WTC11 (cell line): ENCODE data around the gene PDE6D. TPM values are rescaled to one million over a fixed set of nuclear protein-coding genes. Genes with fewer than 3 reads are reported as not detected.
A peak's percentile ranks its signal among the peaks of the same experiment; 100 is the strongest.

Experiments
- ATAC-seq: fragments of 200-7000 bp; cut with Tn5 transposase; 2 replicates; pipeline ENCODE4 v1.10.0; 2021; ENCODE audit warnings: mild to moderate bottlenecking, moderate library complexity
- CTCF ChIA-PET: fragments of 300-600 bp; sonication (Branson Sonifier 250); formaldehyde crosslinking; loops from one replicate; lab custom pipeline; 2021; ENCODE audit warnings: antibody characterized with exemption; lab: Charles Lee
- POLR2A ChIA-PET: fragments of 350-600 bp; sonication (Branson Sonifier 250); formaldehyde crosslinking; loops from one replicate; lab custom pipeline; 2021; ENCODE audit warnings: antibody characterized with exemption; lab: Charles Lee
- DNase-seq: peaks from one replicate; pipeline ENCODE4 v3.0.0; 2021; ENCODE audit warnings: low spot score
- H3K27ac Mint-ChIP-seq: 2 replicates; pipeline ENCODE4 v1.8.0; 2021; ENCODE audit warnings: mixed read lengths
- H3K27me3 Mint-ChIP-seq: 2 replicates; pipeline ENCODE4 v1.8.0; 2021; ENCODE audit warnings: low read depth, mild to moderate bottlenecking, moderate library complexity, mixed read lengths
- H3K36me3 Mint-ChIP-seq: 2 replicates; pipeline ENCODE4 v1.8.0; 2021; ENCODE audit warnings: mixed read lengths
- H3K4me1 Mint-ChIP-seq: 2 replicates; pipeline ENCODE4 v1.8.0; 2022; ENCODE audit warnings: mixed read lengths
- H3K4me3 Mint-ChIP-seq: 2 replicates; pipeline ENCODE4 v1.8.0; 2021; ENCODE audit warnings: mild to moderate bottlenecking, moderate library complexity, mixed read lengths
- H3K9me3 Mint-ChIP-seq: 2 replicates; pipeline ENCODE4 v1.8.0; 2021; ENCODE audit warnings: mixed read lengths
- MLX ChIP-seq: sonication (generic); formaldehyde crosslinking; IDR thresholded peaks from 2 replicates; pipeline ENCODE4 v1.8.1; 2023; ENCODE audit warnings: mild to moderate bottlenecking, missing genetic modification reagents, moderate library complexity
- NR1H2 ChIP-seq: sonication (generic); formaldehyde crosslinking; IDR thresholded peaks from 2 replicates; pipeline ENCODE4 v1.9.0; 2021; ENCODE audit warnings: mild to moderate bottlenecking, moderate library complexity, missing genetic modification reagents
- SOX15 ChIP-seq: fragments of 250-450 bp; sonication (Bioruptor Pico); IDR thresholded peaks from 2 replicates; pipeline ENCODE4 v1.9.0; 2021; ENCODE audit warnings: mild to moderate bottlenecking
- TEAD1 ChIP-seq: sonication (generic); formaldehyde crosslinking; IDR thresholded peaks from 2 replicates; pipeline ENCODE4 v1.8.0; 2022; ENCODE audit warnings: mild to moderate bottlenecking, missing genetic modification reagents
- ZNF396 ChIP-seq: fragments of 250-450 bp; sonication (Bioruptor Pico); IDR thresholded peaks from 2 replicates; pipeline ENCODE4 v1.8.0; 2021; ENCODE audit warnings: mild to moderate bottlenecking, moderate library complexity, borderline replicate concordance
- ZNF416 ChIP-seq: fragments of 250-450 bp; sonication (Bioruptor Pico); IDR thresholded peaks from 2 replicates; pipeline ENCODE4 v1.9.0; 2021; ENCODE audit warnings: mild to moderate bottlenecking, inconsistent platforms
- total RNA-seq: library from RNA; stranded (reverse); gene quantifications from 3 replicates; pipeline ENCODE4 v1.2.3, GENCODE V29; 2021
- TF ChIP-seq, protein P1 (sequence below): sonication (generic); formaldehyde crosslinking; IDR thresholded peaks from 2 replicates; pipeline ENCODE4 v1.8.0; 2022; ENCODE audit warnings: mild to moderate bottlenecking, missing genetic modification reagents
- TF ChIP-seq, protein P2 (sequence below): fragments of 250-450 bp; sonication (Bioruptor Pico); IDR thresholded peaks from 2 replicates; pipeline ENCODE4 v1.9.0; 2021; ENCODE audit warnings: mild to moderate bottlenecking
- TF ChIP-seq, protein P3 (sequence below): fragments of 250-450 bp; sonication (Bioruptor Pico); IDR thresholded peaks from 2 replicates; pipeline ENCODE4 v1.9.0; 2021; ENCODE audit warnings: mild to moderate bottlenecking, borderline replicate concordance
- TF ChIP-seq, protein P4 (sequence below): sonication (generic); formaldehyde crosslinking; IDR thresholded peaks from 2 replicates; pipeline ENCODE4 v1.8.1; 2023; ENCODE audit warnings: mild to moderate bottlenecking, missing genetic modification reagents
- TF ChIP-seq, protein P5 (sequence below): sonication (generic); formaldehyde crosslinking; IDR thresholded peaks from 2 replicates; pipeline ENCODE4 v1.8.1; 2023; ENCODE audit warnings: mild to moderate bottlenecking, missing genetic modification reagents, borderline replicate concordance

PDE6D gene
- total RNA-seq, 1 experiment from 2014 or later = 30.2 TPM

DNA sequence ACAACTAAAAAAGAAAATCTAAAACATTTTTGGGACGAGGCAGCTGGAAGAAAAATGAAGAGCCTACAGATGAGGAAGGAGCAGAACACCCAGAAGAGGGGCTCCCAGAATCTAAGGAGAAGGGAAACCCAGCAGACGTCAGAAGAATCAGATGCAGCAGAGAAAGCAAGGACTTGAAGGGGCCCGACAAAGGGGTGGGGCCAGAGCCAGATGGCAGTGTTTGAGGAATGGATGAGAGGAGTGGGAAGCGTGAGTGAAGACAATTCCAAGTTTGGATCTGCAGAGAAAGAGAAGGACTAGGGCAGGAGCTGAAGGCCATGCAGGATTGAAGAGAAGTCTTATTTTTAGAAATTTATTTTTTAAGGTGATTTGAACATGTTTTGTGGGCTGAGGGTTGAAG, 53.5 kb downstream of the PDE6D start:
- H3K27ac Mint-ChIP-seq = no peak overlapping the region
- ATAC-seq = peak; percentile 24; the same call in 1 of the 2 replicates
- DNase-seq = no peak
- no peaks in the 10 kb centered on the region for H3K9me3 Mint-ChIP-seq
- peaks cover 7% of the 10 kb centered on the region for H3K4me1 Mint-ChIP-seq
- ChIA-PET POLR2A (no interaction called here), CTCF (interaction anchor here (0.7 kb wide), 1 partner anchor 229 kb away, joined by 3 read pairs; no protein-coding TSS in a partner anchor)
- H3K36me3 Mint-ChIP-seq = 0 out of 2 replicates have a peak, but pooled peaks cover 4% of the 10 kb centered on the region
- H3K4me3 Mint-ChIP-seq = no peak overlapping the region
- H3K27me3 Mint-ChIP-seq = no peaks in the 10 kb centered on the region
- TF ChIP-seq ZNF416 (CRISPR knock-in tag) (no peak), NR1H2 (no peak), SOX15 (no peak), TEAD1 (no peak), ZNF396 (CRISPR knock-in tag) (no peak), MLX (CRISPR knock-in tag) (no peak)
- TF ChIP-seq, protein P1, sequence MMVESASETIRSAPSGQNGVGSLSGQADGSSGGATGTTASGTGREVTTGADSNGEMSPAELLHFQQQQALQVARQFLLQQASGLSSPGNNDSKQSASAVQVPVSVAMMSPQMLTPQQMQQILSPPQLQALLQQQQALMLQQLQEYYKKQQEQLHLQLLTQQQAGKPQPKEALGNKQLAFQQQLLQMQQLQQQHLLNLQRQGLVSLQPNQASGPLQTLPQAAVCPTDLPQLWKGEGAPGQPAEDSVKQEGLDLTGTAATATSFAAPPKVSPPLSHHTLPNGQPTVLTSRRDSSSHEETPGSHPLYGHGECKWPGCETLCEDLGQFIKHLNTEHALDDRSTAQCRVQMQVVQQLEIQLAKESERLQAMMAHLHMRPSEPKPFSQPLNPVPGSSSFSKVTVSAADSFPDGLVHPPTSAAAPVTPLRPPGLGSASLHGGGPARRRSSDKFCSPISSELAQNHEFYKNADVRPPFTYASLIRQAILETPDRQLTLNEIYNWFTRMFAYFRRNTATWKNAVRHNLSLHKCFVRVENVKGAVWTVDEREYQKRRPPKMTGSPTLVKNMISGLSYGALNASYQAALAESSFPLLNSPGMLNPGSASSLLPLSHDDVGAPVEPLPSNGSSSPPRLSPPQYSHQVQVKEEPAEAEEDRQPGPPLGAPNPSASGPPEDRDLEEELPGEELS (CRISPR knock-in tag) = no peak
- TF ChIP-seq, protein P2, sequence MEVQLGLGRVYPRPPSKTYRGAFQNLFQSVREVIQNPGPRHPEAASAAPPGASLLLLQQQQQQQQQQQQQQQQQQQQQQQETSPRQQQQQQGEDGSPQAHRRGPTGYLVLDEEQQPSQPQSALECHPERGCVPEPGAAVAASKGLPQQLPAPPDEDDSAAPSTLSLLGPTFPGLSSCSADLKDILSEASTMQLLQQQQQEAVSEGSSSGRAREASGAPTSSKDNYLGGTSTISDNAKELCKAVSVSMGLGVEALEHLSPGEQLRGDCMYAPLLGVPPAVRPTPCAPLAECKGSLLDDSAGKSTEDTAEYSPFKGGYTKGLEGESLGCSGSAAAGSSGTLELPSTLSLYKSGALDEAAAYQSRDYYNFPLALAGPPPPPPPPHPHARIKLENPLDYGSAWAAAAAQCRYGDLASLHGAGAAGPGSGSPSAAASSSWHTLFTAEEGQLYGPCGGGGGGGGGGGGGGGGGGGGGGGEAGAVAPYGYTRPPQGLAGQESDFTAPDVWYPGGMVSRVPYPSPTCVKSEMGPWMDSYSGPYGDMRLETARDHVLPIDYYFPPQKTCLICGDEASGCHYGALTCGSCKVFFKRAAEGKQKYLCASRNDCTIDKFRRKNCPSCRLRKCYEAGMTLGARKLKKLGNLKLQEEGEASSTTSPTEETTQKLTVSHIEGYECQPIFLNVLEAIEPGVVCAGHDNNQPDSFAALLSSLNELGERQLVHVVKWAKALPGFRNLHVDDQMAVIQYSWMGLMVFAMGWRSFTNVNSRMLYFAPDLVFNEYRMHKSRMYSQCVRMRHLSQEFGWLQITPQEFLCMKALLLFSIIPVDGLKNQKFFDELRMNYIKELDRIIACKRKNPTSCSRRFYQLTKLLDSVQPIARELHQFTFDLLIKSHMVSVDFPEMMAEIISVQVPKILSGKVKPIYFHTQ (CRISPR knock-in tag) = no peak
- TF ChIP-seq, protein P3, sequence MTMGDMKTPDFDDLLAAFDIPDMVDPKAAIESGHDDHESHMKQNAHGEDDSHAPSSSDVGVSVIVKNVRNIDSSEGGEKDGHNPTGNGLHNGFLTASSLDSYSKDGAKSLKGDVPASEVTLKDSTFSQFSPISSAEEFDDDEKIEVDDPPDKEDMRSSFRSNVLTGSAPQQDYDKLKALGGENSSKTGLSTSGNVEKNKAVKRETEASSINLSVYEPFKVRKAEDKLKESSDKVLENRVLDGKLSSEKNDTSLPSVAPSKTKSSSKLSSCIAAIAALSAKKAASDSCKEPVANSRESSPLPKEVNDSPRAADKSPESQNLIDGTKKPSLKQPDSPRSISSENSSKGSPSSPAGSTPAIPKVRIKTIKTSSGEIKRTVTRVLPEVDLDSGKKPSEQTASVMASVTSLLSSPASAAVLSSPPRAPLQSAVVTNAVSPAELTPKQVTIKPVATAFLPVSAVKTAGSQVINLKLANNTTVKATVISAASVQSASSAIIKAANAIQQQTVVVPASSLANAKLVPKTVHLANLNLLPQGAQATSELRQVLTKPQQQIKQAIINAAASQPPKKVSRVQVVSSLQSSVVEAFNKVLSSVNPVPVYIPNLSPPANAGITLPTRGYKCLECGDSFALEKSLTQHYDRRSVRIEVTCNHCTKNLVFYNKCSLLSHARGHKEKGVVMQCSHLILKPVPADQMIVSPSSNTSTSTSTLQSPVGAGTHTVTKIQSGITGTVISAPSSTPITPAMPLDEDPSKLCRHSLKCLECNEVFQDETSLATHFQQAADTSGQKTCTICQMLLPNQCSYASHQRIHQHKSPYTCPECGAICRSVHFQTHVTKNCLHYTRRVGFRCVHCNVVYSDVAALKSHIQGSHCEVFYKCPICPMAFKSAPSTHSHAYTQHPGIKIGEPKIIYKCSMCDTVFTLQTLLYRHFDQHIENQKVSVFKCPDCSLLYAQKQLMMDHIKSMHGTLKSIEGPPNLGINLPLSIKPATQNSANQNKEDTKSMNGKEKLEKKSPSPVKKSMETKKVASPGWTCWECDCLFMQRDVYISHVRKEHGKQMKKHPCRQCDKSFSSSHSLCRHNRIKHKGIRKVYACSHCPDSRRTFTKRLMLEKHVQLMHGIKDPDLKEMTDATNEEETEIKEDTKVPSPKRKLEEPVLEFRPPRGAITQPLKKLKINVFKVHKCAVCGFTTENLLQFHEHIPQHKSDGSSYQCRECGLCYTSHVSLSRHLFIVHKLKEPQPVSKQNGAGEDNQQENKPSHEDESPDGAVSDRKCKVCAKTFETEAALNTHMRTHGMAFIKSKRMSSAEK (CRISPR knock-in tag) = no peak
- TF ChIP-seq, protein P4, sequence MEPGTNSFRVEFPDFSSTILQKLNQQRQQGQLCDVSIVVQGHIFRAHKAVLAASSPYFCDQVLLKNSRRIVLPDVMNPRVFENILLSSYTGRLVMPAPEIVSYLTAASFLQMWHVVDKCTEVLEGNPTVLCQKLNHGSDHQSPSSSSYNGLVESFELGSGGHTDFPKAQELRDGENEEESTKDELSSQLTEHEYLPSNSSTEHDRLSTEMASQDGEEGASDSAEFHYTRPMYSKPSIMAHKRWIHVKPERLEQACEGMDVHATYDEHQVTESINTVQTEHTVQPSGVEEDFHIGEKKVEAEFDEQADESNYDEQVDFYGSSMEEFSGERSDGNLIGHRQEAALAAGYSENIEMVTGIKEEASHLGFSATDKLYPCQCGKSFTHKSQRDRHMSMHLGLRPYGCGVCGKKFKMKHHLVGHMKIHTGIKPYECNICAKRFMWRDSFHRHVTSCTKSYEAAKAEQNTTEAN = no peak
- TF ChIP-seq, protein P5, sequence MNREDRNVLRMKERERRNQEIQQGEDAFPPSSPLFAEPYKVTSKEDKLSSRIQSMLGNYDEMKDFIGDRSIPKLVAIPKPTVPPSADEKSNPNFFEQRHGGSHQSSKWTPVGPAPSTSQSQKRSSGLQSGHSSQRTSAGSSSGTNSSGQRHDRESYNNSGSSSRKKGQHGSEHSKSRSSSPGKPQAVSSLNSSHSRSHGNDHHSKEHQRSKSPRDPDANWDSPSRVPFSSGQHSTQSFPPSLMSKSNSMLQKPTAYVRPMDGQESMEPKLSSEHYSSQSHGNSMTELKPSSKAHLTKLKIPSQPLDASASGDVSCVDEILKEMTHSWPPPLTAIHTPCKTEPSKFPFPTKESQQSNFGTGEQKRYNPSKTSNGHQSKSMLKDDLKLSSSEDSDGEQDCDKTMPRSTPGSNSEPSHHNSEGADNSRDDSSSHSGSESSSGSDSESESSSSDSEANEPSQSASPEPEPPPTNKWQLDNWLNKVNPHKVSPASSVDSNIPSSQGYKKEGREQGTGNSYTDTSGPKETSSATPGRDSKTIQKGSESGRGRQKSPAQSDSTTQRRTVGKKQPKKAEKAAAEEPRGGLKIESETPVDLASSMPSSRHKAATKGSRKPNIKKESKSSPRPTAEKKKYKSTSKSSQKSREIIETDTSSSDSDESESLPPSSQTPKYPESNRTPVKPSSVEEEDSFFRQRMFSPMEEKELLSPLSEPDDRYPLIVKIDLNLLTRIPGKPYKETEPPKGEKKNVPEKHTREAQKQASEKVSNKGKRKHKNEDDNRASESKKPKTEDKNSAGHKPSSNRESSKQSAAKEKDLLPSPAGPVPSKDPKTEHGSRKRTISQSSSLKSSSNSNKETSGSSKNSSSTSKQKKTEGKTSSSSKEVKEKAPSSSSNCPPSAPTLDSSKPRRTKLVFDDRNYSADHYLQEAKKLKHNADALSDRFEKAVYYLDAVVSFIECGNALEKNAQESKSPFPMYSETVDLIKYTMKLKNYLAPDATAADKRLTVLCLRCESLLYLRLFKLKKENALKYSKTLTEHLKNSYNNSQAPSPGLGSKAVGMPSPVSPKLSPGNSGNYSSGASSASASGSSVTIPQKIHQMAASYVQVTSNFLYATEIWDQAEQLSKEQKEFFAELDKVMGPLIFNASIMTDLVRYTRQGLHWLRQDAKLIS (CRISPR knock-in tag) = no peak
- TF ChIP-seq, all 79 proteins: peak for 0
